DND-41 (cell line): Measurements from ENCODE around the gene ARHGAP25.
A peak's percentile ranks its signal among the peaks of the same experiment; 100 is the strongest.

Experiments
- ATAC-seq: fragments of 200-7000 bp; cut with Tn5 transposase; 3 replicates; pipeline ENCODE4 v1.9.1; 2021; ENCODE audit warnings: low read depth; ENCODE audit not compliant: insufficient read depth
- DNase-seq: peaks from one replicate; pipeline ENCODE4 v3.0.0-alpha.2; 2020
- H2AFZ ChIP-seq: 2 replicates; pipeline ENCODE4 v1.6.0; 2012; ENCODE audit warnings: low read depth, low read length
- H3K27ac ChIP-seq: 2 replicates; pipeline ENCODE4 v1.5.1; 2012; ENCODE audit warnings: low read length, inconsistent platforms
- H3K27me3 ChIP-seq: fragments of 200-600 bp; sonication (generic); 2 replicates; pipeline ENCODE4 v1.6.0; 2012; ENCODE audit warnings: low read length, mild to moderate bottlenecking, inconsistent platforms; ENCODE audit not compliant: insufficient read depth, poor library complexity
- H3K36me3 ChIP-seq: 2 replicates; pipeline ENCODE4 v1.5.1; 2012; ENCODE audit warnings: low read length, inconsistent platforms; ENCODE audit not compliant: insufficient read depth
- H3K4me1 ChIP-seq: 2 replicates; pipeline ENCODE4 v1.5.1; 2012; ENCODE audit warnings: mild to moderate bottlenecking, low read length; ENCODE audit not compliant: insufficient read depth
- H3K4me2 ChIP-seq: 2 replicates; pipeline ENCODE4 v1.6.0; 2012; ENCODE audit warnings: mild to moderate bottlenecking, moderate library complexity, low read length, inconsistent platforms; ENCODE audit not compliant: insufficient read depth
- H3K4me3 ChIP-seq, 2 experiments: fragments of 200-600 bp in 1 of 2; shearing (Covaris generic) in 1 of 2; 2 replicates each; pipeline ENCODE4 v1.5.1; 2012 to 2016; ENCODE audit warnings: inconsistent platforms in 2 of 2, low read length in 2 of 2, mild to moderate bottlenecking in 2 of 2, low read depth in 1 of 2, moderate library complexity in 1 of 2
- H3K79me2 ChIP-seq: 2 replicates; pipeline ENCODE4 v1.6.0; 2012; ENCODE audit warnings: low read length, inconsistent platforms; ENCODE audit not compliant: insufficient read depth
- H3K9ac ChIP-seq: 2 replicates; pipeline ENCODE4 v1.6.0; 2012; ENCODE audit warnings: low read depth, mild to moderate bottlenecking, inconsistent platforms, low read length, moderate library complexity
- H3K9me3 ChIP-seq: 2 replicates; pipeline ENCODE4 v1.5.1; 2012; ENCODE audit warnings: low read length, moderate library complexity, mild to moderate bottlenecking, inconsistent platforms; ENCODE audit not compliant: insufficient read depth, severe bottlenecking
- H4K20me1 ChIP-seq: 2 replicates; pipeline ENCODE4 v1.6.0; 2012; ENCODE audit warnings: low read length; ENCODE audit not compliant: insufficient read depth
- CTCF ChIP-seq: IDR thresholded peaks from 2 replicates; pipeline ENCODE4 v1.5.1; 2012; ENCODE audit warnings: borderline replicate concordance, low read length, moderate library complexity, mild to moderate bottlenecking; ENCODE audit not compliant: poor library complexity, severe bottlenecking; ENCODE audit errors: extremely low read depth
- EZH2 ChIP-seq: IDR thresholded peaks from 3 replicates; pipeline ENCODE4 v1.6.1; 2012; ENCODE audit warnings: borderline replicate concordance, low read depth, mild to moderate bottlenecking, moderate library complexity, low read length, inconsistent platforms; ENCODE audit not compliant: severe bottlenecking

Gene ARHGAP25

DNA sequence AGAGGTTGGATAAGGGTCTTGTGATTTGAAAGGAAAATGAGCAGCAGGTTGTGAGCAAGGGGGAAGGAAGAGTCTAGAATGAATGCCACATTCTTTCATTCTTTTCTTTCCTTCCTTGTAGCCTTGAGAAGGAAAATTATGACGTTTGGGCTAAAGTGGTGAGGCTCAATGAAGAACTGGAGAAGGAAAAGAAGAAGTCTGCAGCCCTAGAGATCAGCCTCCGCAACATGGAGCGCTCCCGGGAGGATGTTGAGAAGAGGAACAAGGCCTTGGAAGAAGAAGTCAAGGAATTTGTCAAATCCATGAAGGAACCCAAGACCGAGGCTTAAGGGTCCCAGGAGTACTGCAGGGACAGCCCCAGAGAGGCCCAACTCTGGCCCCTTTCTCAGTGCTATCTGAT is 91.3 kb downstream of the ARHGAP25 start:
- DNase-seq (no peak), ATAC-seq (no peak)
- H2AFZ ChIP-seq, result no peak overlapping the region
- TF ChIP-seq CTCF (no peak), EZH2 (no peak)
- no peak overlapping the region for H3K4me2 ChIP-seq
- peaks cover 49% of the 10 kb centered on the region for H3K4me1 ChIP-seq
- H4K20me1 ChIP-seq, result no peaks in the 10 kb centered on the region
- H3K9me3 ChIP-seq, result no peaks in the 10 kb centered on the region
- H3K36me3 ChIP-seq, result peaks cover 38% of the 10 kb centered on the region
- no peak overlapping the region for H3K9ac ChIP-seq
- H3K27ac ChIP-seq, result 0 out of 2 replicates have a peak overlapping the region, but pooled peaks have one; percentile 50
- no peaks in the 10 kb centered on the region for H3K27me3 ChIP-seq
- no peak overlapping the region for H3K4me3 ChIP-seq
- H3K79me2 ChIP-seq, result no peaks in the 10 kb centered on the region

DNA sequence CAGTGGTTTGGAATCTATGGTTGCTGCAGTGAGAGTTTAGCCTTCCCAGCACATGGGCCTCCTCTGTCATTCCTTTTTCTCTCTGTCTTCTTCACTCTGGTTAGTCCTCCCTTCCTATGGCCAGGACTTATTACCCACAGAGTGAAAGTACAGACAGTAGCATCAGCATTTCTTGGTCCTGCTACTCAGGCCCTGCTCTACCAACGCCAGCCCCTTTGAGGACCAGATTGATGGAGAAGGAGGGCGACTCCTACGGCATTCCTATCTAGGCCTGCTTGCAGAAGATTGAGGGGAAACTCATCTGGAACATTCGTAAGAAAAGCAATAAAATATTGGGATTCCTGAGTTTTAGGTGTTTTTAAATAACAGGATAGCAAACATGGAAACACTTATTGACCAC is 93.1 kb downstream of the ARHGAP25 start:
- no peak overlapping the region for H3K4me3 ChIP-seq
- H4K20me1 ChIP-seq, result no peaks in the 10 kb centered on the region
- ATAC-seq (no peak), DNase-seq (no peak)
- peak overlapping the region; percentile 55; the same call in 1 of the 2 replicates for H3K9ac ChIP-seq
- no peak overlapping the region for H3K4me2 ChIP-seq
- no peak overlapping the region for H2AFZ ChIP-seq
- H3K4me1 ChIP-seq, result peaks cover 67% of the 10 kb centered on the region
- no peaks in the 10 kb centered on the region for H3K9me3 ChIP-seq
- no peaks in the 10 kb centered on the region for H3K79me2 ChIP-seq
- H3K27ac ChIP-seq, result peak overlapping the region; percentile 97
- peaks cover 29% of the 10 kb centered on the region for H3K36me3 ChIP-seq
- no peak for TF ChIP-seq EZH2
- TF ChIP-seq CTCF, result no peak
- no peaks in the 10 kb centered on the region for H3K27me3 ChIP-seq

- Histone ChIP-seq H3K4me1 (peaks cover 71% of the 10 kb centered on the region), H3K27ac (peak overlapping the region; percentile 97), H3K36me3 (peaks cover 15% of the 10 kb centered on the region), H4K20me1 (no peaks in the 10 kb centered on the region), H3K4me2 (peak overlapping the region; percentile 52), H3K9ac (peak overlapping the region; percentile 55), H3K4me3 (peak overlapping the region in 1 of 2 experiments; percentile 15; a peak in 1 of 4 replicates), H3K9me3 (no peaks in the 10 kb centered on the region), H3K27me3 (no peaks in the 10 kb centered on the region), H3K79me2 (no peaks in the 10 kb centered on the region), H2AFZ (peak overlapping the region; percentile 16; the same call in 1 of the 2 replicates)
- no peak for TF ChIP-seq EZH2
- peak; percentile 18 for TF ChIP-seq CTCF
- ATAC-seq (peak; percentile 88), DNase-seq (peak; percentile 96)
These were observed 94.5 kb downstream of the ARHGAP25 start for GRCh38 chr2:68828887-68829708.
